Measurements from ENCODE around the gene SLC8B1.

DNA sequence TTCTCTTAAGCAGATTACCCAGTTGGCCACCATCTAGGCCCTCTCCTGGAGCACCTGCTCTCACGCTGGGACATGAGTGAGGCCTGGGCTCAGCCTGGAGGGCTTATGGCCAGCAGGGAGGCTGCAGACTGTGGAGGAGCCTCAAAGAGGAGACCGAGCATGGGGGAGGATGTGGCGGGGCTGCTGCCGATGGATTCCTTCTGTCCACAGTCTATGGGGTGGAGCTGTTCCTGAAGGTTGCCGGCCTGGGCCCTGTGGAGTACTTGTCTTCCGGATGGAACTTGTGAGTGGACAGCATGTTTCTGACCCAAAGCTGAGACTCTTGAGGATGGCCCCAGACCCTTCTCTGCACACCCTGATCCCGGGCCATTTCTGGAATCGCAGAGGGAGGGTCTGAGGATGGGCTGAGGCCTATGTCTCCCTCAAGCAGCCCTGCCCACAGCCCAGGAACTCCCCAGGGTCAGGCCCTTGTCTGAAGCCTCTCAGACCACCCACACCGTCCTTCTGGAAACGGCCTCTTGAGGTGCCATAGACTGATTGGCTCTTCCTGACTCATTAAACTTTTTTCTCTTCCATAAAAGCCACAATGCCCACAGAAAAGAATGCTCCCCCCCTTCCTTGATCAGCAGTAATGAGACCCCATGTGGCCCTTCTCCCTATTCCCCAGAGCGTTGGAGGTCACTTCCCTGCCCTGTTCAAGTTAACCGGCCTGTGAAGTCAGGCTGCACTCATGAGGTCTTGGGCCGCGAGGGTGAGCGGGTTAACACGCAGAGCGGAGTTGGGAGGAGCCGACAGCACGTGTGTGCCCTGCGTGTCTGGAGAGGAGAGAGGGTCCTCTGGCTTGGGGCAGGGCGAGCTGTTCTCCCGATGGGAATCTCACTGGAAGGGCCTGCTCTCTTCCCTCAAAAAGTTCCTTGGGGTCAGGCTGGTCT is 49.0 kb downstream of the SLC8B1 start:
- TF ChIP-seq CTCF (IDR thresholded peaks at IDR 0.05) (no peak), EZH2 (IDR thresholded peaks at IDR 0.05) (no peak), EZH2phosphoT487 (IDR thresholded peaks at IDR 0.05) (no peak)
